GM23338 (cell line): ENCODE results near the gene MPRIP. TPM values are rescaled to one million over a fixed set of nuclear protein-coding genes. Genes with fewer than 3 reads are reported as not detected.

Source experiments
- ATAC-seq: fragments of 200-7000 bp; cut with Tn5 transposase; 3 replicates; pipeline ENCODE4 v1.9.1; 2020
- DNase-seq: peaks from one replicate; pipeline ENCODE4 v3.0.0-alpha.2; 2015; ENCODE audit warnings: low spot score
- H2AFZ ChIP-seq: fragments of 200-600 bp; sonication (generic); 2 replicates; pipeline ENCODE4 v1.8.0; 2016; ENCODE audit warnings: antibody characterized with exemption, mild to moderate bottlenecking, moderate library complexity
- H3F3A ChIP-seq: fragments of 200-600 bp; sonication (generic); replicated peaks from 2 replicates; pipeline ENCODE4 v1.8.0; 2017; ENCODE audit warnings: antibody characterized with exemption, mixed run types, low read depth
- H3K27ac ChIP-seq: fragments of 200-600 bp; sonication (generic); 2 replicates; pipeline ENCODE4 v1.6.1; 2016; ENCODE audit warnings: low read depth
- H3K27me3 ChIP-seq: fragments of 200-600 bp; sonication (generic); 2 replicates; pipeline ENCODE4 v1.8.0; 2016; ENCODE audit warnings: mild to moderate bottlenecking, mixed run types, moderate library complexity; ENCODE audit not compliant: insufficient read depth
- H3K36me3 ChIP-seq: fragments of 200-600 bp; sonication (generic); 2 replicates; pipeline ENCODE4 v1.8.0; 2016; ENCODE audit warnings: mild to moderate bottlenecking; ENCODE audit not compliant: insufficient read depth
- H3K4me1 ChIP-seq: fragments of 200-600 bp; sonication (generic); 2 replicates; pipeline ENCODE4 v1.8.0; 2016; ENCODE audit warnings: mild to moderate bottlenecking, moderate library complexity; ENCODE audit not compliant: insufficient read depth
- H3K4me2 ChIP-seq: fragments of 200-600 bp; sonication (generic); 2 replicates; pipeline ENCODE4 v1.7.1; 2017; ENCODE audit warnings: mixed run types
- H3K4me3 ChIP-seq: fragments of 200-600 bp; sonication (generic); 2 replicates; pipeline ENCODE4 v1.6.1; 2016; ENCODE audit warnings: mixed run types
- H3K79me2 ChIP-seq: fragments of 200-600 bp; sonication (generic); replicated peaks from 2 replicates; pipeline ENCODE4 v1.8.0; 2017; ENCODE audit warnings: mild to moderate bottlenecking; ENCODE audit not compliant: insufficient read depth
- H3K9me2 ChIP-seq: fragments of 200-600 bp; sonication (generic); 2 replicates; pipeline ENCODE4 v1.8.0; 2017; ENCODE audit not compliant: insufficient read depth
- H4K20me1 ChIP-seq: fragments of 200-600 bp; sonication (generic); replicated peaks from 2 replicates; pipeline ENCODE4 v1.8.0; 2017; ENCODE audit warnings: mild to moderate bottlenecking; ENCODE audit not compliant: insufficient read depth
- H3K27ac Mint-ChIP-seq: 2 replicates; pipeline ENCODE4 v1.8.0; 2020; ENCODE audit warnings: inconsistent platforms, mild to moderate bottlenecking, moderate library complexity, mixed read lengths
- H3K27me3 Mint-ChIP-seq: 3 replicates; pipeline ENCODE4 v1.8.0; 2022; ENCODE audit warnings: low read depth, mild to moderate bottlenecking, moderate library complexity, mixed read lengths, inconsistent platforms; ENCODE audit not compliant: insufficient read depth, poor library complexity
- H3K36me3 Mint-ChIP-seq: 3 replicates; pipeline ENCODE4 v1.8.0; 2021; ENCODE audit warnings: low read depth, mild to moderate bottlenecking, inconsistent platforms, moderate library complexity, mixed read lengths
- H3K4me1 Mint-ChIP-seq: 3 replicates; pipeline ENCODE4 v1.8.0; 2020; ENCODE audit warnings: mild to moderate bottlenecking, inconsistent platforms, mixed read lengths
- H3K4me3 Mint-ChIP-seq: 3 replicates; pipeline ENCODE4 v1.8.0; 2021; ENCODE audit warnings: moderate library complexity, mild to moderate bottlenecking, inconsistent platforms, mixed read lengths
- H3K9me3 Mint-ChIP-seq: 3 replicates; pipeline ENCODE4 v1.8.0; 2020; ENCODE audit warnings: moderate library complexity, mild to moderate bottlenecking, inconsistent platforms, mixed read lengths
- CREB1 ChIP-seq: fragments of 250-450 bp; sonication (Bioruptor Pico); IDR thresholded peaks from 2 replicates; pipeline ENCODE4 v1.5.0; 2020; ENCODE audit warnings: low read depth, mild to moderate bottlenecking, moderate library complexity
- ETS1 ChIP-seq: IDR thresholded peaks from 2 replicates; pipeline ENCODE4 v1.6.1; 2016; ENCODE audit warnings: antibody characterized with exemption
- EZH2 ChIP-seq: fragments of 200-600 bp; sonication (generic); IDR thresholded peaks from one replicate; pipeline ENCODE4 v1.8.0; 2017; ENCODE audit warnings: antibody characterized with exemption, mild to moderate bottlenecking, low read depth; ENCODE audit not compliant: unreplicated experiment
- EZH2phosphoT487 ChIP-seq: fragments of 200-600 bp; sonication (generic); IDR thresholded peaks from one replicate; pipeline ENCODE4 v1.8.1; 2018; ENCODE audit warnings: antibody characterized with exemption; ENCODE audit not compliant: unreplicated experiment
- POLR2AphosphoS5 ChIP-seq: IDR thresholded peaks from 2 replicates; pipeline ENCODE4 v1.6.1; 2016; ENCODE audit warnings: antibody characterized with exemption, low read depth
- polyA plus RNA-seq: library from polyadenylated mRNA; unstranded; fragments of >200 nt; fragmentation: Nextera tagmentation; extraction: Ambion mirVana; gene quantifications from 2 replicates; pipeline ENCODE4 v1.2.1, GENCODE V29; 2016
- total RNA-seq: library from RNA; depleted of rRNA; stranded (reverse); fragments of >200 nt; shearing (Covaris generic); gene quantifications from 2 replicates; pipeline ENCODE4 v1.2.3, GENCODE V29; 2014
- TF ChIP-seq, protein P1 (sequence below), 2 experiments: fragments of 200-600 bp in 1 of 2; sonication (generic) in 1 of 2; conservative IDR thresholded peaks; 2 replicates each; pipeline versions ENCODE4 v1.5.1 to v1.6.1; 2016 to 2017; ENCODE audit warnings: antibody characterized with exemption in 2 of 2, low read depth in 2 of 2, mild to moderate bottlenecking in 2 of 2, moderate library complexity in 1 of 2
- TF ChIP-seq, protein P2 (sequence below): IDR thresholded peaks from one replicate; pipeline ENCODE4 v1.6.1; 2018; ENCODE audit warnings: antibody characterized with exemption; ENCODE audit not compliant: unreplicated experiment

The MPRIP gene
- total and polyA plus RNA-seq, 2 experiments from 2014 or later: 39.3 to 113 TPM

GRCh38 chr17:17236295-17237025, 194.2 kb downstream of the MPRIP start:
- peak overlapping the region; percentile 78 for H3K4me2 ChIP-seq
- peak; percentile 58 for ATAC-seq
- peaks cover 11% of the 10 kb centered on the region for H3K27me3 Mint-ChIP-seq
- H3K27ac Mint-ChIP-seq: peak overlapping the region; percentile 97
- H3K9me2 ChIP-seq: no peaks in the 10 kb centered on the region
- peaks cover 10% of the 10 kb centered on the region for H3K4me1 ChIP-seq
- no peaks in the 10 kb centered on the region for H3K36me3 ChIP-seq
- H3K4me3 Mint-ChIP-seq: peak overlapping the region; percentile 98
- TF ChIP-seq, protein P1, sequence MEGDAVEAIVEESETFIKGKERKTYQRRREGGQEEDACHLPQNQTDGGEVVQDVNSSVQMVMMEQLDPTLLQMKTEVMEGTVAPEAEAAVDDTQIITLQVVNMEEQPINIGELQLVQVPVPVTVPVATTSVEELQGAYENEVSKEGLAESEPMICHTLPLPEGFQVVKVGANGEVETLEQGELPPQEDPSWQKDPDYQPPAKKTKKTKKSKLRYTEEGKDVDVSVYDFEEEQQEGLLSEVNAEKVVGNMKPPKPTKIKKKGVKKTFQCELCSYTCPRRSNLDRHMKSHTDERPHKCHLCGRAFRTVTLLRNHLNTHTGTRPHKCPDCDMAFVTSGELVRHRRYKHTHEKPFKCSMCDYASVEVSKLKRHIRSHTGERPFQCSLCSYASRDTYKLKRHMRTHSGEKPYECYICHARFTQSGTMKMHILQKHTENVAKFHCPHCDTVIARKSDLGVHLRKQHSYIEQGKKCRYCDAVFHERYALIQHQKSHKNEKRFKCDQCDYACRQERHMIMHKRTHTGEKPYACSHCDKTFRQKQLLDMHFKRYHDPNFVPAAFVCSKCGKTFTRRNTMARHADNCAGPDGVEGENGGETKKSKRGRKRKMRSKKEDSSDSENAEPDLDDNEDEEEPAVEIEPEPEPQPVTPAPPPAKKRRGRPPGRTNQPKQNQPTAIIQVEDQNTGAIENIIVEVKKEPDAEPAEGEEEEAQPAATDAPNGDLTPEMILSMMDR (conservative IDR thresholded peaks at IDR 0.05; ENCODE audit: low read depth in 2 of 2): no peak
- TF ChIP-seq ETS1 (no peak), CREB1 (CRISPR knock-in tag) (no peak), POLR2AphosphoS5 (no peak)
- peaks cover 11% of the 10 kb centered on the region; the same call in 1 of the 2 replicates for H4K20me1 ChIP-seq
- H2AFZ ChIP-seq: peak overlapping the region; percentile 56; the same call in 1 of the 2 replicates
- no peaks in the 10 kb centered on the region for H3K27me3 ChIP-seq
- DNase-seq: peak; percentile 56
- H3F3A ChIP-seq: 0 out of 2 replicates have a peak, but pooled peaks cover 5% of the 10 kb centered on the region
- no peak overlapping the region for H3K27ac ChIP-seq
- no peaks in the 10 kb centered on the region for H3K9me3 Mint-ChIP-seq
- H3K79me2 ChIP-seq: peaks cover 43% of the 10 kb centered on the region
- H3K36me3 Mint-ChIP-seq: peaks cover 10% of the 10 kb centered on the region
- peak overlapping the region; percentile 98 for H3K4me3 ChIP-seq
- H3K4me1 Mint-ChIP-seq: peaks cover 16% of the 10 kb centered on the region

- H3F3A ChIP-seq: 0 out of 2 replicates have a peak, but pooled peaks cover 5% of the 10 kb centered on the region
- DNase-seq (peak; percentile 84), ATAC-seq (peak; percentile 92)
- peak within 1 kb of the TSS; percentile 98 for H3K4me3 ChIP-seq
- H3K27ac ChIP-seq: peak within 1 kb of the TSS; percentile 75
- Mint-ChIP-seq H3K27ac (peak within 1 kb of the TSS; percentile 100), H3K4me3 (peak within 1 kb of the TSS; percentile 98), H3K9me3 (no peaks in the 10 kb centered on the region), H3K36me3 (peaks cover 7% of the 10 kb centered on the region), H3K4me1 (peaks cover 16% of the 10 kb centered on the region), H3K27me3 (peaks cover 11% of the 10 kb centered on the region)
- peaks cover 10% of the 10 kb centered on the region for H3K4me1 ChIP-seq
- peaks cover 11% of the 10 kb centered on the region; the same call in 1 of the 2 replicates for H4K20me1 ChIP-seq
- no peaks in the 10 kb centered on the region for H3K9me2 ChIP-seq
- peak within 1 kb of the TSS; percentile 78 for H3K4me2 ChIP-seq
- H3K36me3 ChIP-seq: no peaks in the 10 kb centered on the region
- H3K27me3 ChIP-seq: no peaks in the 10 kb centered on the region
- peaks cover 43% of the 10 kb centered on the region for H3K79me2 ChIP-seq
- H2AFZ ChIP-seq: peak within 1 kb of the TSS; percentile 56
- TF ChIP-seq ETS1 (no peak), CREB1 (CRISPR knock-in tag) (no peak), EZH2phosphoT487 (no peak), EZH2 (no peak), POLR2AphosphoS5 (peak; percentile 85)
- TF ChIP-seq, protein P2, sequence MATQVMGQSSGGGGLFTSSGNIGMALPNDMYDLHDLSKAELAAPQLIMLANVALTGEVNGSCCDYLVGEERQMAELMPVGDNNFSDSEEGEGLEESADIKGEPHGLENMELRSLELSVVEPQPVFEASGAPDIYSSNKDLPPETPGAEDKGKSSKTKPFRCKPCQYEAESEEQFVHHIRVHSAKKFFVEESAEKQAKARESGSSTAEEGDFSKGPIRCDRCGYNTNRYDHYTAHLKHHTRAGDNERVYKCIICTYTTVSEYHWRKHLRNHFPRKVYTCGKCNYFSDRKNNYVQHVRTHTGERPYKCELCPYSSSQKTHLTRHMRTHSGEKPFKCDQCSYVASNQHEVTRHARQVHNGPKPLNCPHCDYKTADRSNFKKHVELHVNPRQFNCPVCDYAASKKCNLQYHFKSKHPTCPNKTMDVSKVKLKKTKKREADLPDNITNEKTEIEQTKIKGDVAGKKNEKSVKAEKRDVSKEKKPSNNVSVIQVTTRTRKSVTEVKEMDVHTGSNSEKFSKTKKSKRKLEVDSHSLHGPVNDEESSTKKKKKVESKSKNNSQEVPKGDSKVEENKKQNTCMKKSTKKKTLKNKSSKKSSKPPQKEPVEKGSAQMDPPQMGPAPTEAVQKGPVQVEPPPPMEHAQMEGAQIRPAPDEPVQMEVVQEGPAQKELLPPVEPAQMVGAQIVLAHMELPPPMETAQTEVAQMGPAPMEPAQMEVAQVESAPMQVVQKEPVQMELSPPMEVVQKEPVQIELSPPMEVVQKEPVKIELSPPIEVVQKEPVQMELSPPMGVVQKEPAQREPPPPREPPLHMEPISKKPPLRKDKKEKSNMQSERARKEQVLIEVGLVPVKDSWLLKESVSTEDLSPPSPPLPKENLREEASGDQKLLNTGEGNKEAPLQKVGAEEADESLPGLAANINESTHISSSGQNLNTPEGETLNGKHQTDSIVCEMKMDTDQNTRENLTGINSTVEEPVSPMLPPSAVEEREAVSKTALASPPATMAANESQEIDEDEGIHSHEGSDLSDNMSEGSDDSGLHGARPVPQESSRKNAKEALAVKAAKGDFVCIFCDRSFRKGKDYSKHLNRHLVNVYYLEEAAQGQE: no peak
Observed at GRCh38 chr17:17237026-17237799, 195.0 kb downstream of the MPRIP start, which contains the start of gene FLCN. Gene FLCN (minus strand): TSS chr17:17237168. CDS start chr17:17228137, 9,031 bp downstream.
